ENCODE data around the gene GDPGP1. TPM values are rescaled to one million over a fixed set of nuclear protein-coding genes. Genes with fewer than 3 reads are reported as not detected.
A peak's percentile ranks its signal among the peaks of the same experiment; 100 is the strongest.

Gene GDPGP1
- total and polyA plus RNA-seq, 9 of the 15 experiments (the other 6 are each of a cell fraction or from before 2014, with no cell fraction given): 0.78 to 6.1 (median 2.8) TPM

GRCh38 chr15:90233387-90234095 lies 468 bp upstream of the GDPGP1 start, which contains the start of gene CIB1 (continued):
- TF ChIP-seq NEUROD1 (IDR thresholded peaks at IDR 0.05; ENCODE audit: borderline replicate concordance, low read depth, low read length, partially characterized antibody) (peak; percentile 27), GABPB1 (CRISPR knock-in tag; IDR thresholded peaks at IDR 0.05) (peak; percentile 40; the same call in 1 of the 2 replicates), BCL6 (CRISPR knock-in tag; IDR thresholded peaks at IDR 0.05) (no peak), THRAP3 (IDR thresholded peaks at IDR 0.05; ENCODE audit: borderline replicate concordance) (no peak), TEAD1 (CRISPR knock-in tag; IDR thresholded peaks at IDR 0.05) (peak in 1 of 2 experiments; percentile 76; a peak in 1 of 4 replicates), SUPT5H (IDR thresholded peaks at IDR 0.05) (peak; percentile 71; the same call in 1 of the 2 replicates), ZNF253 (CRISPR knock-in tag; conservative IDR thresholded peaks at IDR 0.05) (no peak), SIN3B (IDR thresholded peaks at IDR 0.05; ENCODE audit: low read depth) (peak; percentile 53; the same call in 1 of the 2 replicates), POLR2AphosphoS2 (IDR thresholded peaks at IDR 0.05; ENCODE audit: low read length) (no peak), FOXP1 (CRISPR knock-in tag; IDR thresholded peaks at IDR 0.05) (peak; percentile 63; the same call in 1 of the 2 replicates), C11orf30 (IDR thresholded peaks at IDR 0.05; ENCODE audit: low read depth) (no peak), RBM14 (IDR thresholded peaks at IDR 0.05; ENCODE audit: borderline replicate concordance, insufficient read depth, low read depth, low read length) (no peak), JUN (IDR thresholded peaks at IDR 0.05; ENCODE audit: borderline replicate concordance, low read depth, low read length) (no peak), JUN (CRISPR knock-in tag; IDR thresholded peaks at IDR 0.05; ENCODE audit: borderline replicate concordance) (peak; percentile 58; the same call in 1 of the 2 replicates), HDAC6 (IDR thresholded peaks at IDR 0.05; ENCODE audit: low read depth, low read length) (no peak), PREB (CRISPR knock-in tag; IDR thresholded peaks at IDR 0.05) (no peak), SAP30 (IDR thresholded peaks at IDR 0.05; ENCODE audit: borderline replicate concordance, insufficient read depth, low read depth, low read length, poor library complexity, severe bottlenecking) (peak; percentile 90), HDAC1 (IDR thresholded peaks at IDR 0.05) (peak in 1 of 2 experiments; percentile 72; a peak in 2 of 4 replicates), ATF3 (IDR thresholded peaks at IDR 0.05) (no peak), ATF3 (CRISPR knock-in tag; conservative IDR thresholded peaks at IDR 0.05) (no peak)
- TF ChIP-seq, protein P1, sequence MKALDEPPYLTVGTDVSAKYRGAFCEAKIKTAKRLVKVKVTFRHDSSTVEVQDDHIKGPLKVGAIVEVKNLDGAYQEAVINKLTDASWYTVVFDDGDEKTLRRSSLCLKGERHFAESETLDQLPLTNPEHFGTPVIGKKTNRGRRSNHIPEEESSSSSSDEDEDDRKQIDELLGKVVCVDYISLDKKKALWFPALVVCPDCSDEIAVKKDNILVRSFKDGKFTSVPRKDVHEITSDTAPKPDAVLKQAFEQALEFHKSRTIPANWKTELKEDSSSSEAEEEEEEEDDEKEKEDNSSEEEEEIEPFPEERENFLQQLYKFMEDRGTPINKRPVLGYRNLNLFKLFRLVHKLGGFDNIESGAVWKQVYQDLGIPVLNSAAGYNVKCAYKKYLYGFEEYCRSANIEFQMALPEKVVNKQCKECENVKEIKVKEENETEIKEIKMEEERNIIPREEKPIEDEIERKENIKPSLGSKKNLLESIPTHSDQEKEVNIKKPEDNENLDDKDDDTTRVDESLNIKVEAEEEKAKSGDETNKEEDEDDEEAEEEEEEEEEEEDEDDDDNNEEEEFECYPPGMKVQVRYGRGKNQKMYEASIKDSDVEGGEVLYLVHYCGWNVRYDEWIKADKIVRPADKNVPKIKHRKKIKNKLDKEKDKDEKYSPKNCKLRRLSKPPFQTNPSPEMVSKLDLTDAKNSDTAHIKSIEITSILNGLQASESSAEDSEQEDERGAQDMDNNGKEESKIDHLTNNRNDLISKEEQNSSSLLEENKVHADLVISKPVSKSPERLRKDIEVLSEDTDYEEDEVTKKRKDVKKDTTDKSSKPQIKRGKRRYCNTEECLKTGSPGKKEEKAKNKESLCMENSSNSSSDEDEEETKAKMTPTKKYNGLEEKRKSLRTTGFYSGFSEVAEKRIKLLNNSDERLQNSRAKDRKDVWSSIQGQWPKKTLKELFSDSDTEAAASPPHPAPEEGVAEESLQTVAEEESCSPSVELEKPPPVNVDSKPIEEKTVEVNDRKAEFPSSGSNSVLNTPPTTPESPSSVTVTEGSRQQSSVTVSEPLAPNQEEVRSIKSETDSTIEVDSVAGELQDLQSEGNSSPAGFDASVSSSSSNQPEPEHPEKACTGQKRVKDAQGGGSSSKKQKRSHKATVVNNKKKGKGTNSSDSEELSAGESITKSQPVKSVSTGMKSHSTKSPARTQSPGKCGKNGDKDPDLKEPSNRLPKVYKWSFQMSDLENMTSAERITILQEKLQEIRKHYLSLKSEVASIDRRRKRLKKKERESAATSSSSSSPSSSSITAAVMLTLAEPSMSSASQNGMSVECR (CRISPR knock-in tag; IDR thresholded peaks at IDR 0.05): peak; percentile 61; the same call in 1 of the 2 replicates

Measured in K562 (cell line).